Large intestine (tissue), 3 donors: Measurements from ENCODE around the gene MT1M. TPM values are rescaled to one million over a fixed set of nuclear protein-coding genes. Genes with fewer than 3 reads are reported as not detected.
A peak's percentile ranks its signal among the peaks of the same experiment; 100 is the strongest.

Experiments
- DNase-seq, 2 donors: peaks; one replicate each; pipeline versions ENCODE4 v3.0.0 to v3.0.0-alpha.2; 2013
- H3K27ac ChIP-seq: one replicate; pipeline ENCODE4 v1.5.1; 2013; ENCODE audit warnings: low read length
- H3K27me3 ChIP-seq: 2 replicates; pipeline ENCODE4 v1.6.1; 2013; ENCODE audit warnings: low read length; ENCODE audit not compliant: control insufficient read depth, insufficient read depth
- H3K36me3 ChIP-seq: 2 replicates; pipeline ENCODE4 v1.6.1; 2013; ENCODE audit warnings: low read length; ENCODE audit not compliant: control insufficient read depth, insufficient read depth
- H3K4me1 ChIP-seq: one replicate; pipeline ENCODE4 v1.6.1; 2013; ENCODE audit warnings: low read length; ENCODE audit not compliant: control insufficient read depth, insufficient read depth
- H3K4me3 ChIP-seq: one replicate; pipeline ENCODE4 v1.5.1; 2013; ENCODE audit warnings: low read length
- H3K9me3 ChIP-seq: one replicate; pipeline ENCODE4 v1.6.1; 2013; ENCODE audit warnings: mild to moderate bottlenecking, low read depth, low read length, moderate library complexity; ENCODE audit not compliant: control insufficient read depth
- WGBS: methylation state at CpG from one replicate; pipeline ENCODE4 v1.1.5; 2013; ENCODE audit warnings: low lambda C conversion rate; ENCODE audit not compliant: insufficient coverage; 5-methylcytosine and 5-hydroxymethylcytosine counted together
- polyA plus RNA-seq: library from polyadenylated mRNA; unstranded; fragments of 120-200 nt; gene quantifications from one replicate; pipeline ENCODE4 v1.2.1, GENCODE V29; 2013

MT1M gene
- polyA plus RNA-seq, 1 donor = 2.5 TPM

- Histone ChIP-seq H3K36me3 (no peaks in the 10 kb centered on the region), H3K27ac (no peak within 1 kb of the TSS), H3K9me3 (no peaks in the 10 kb centered on the region), H3K27me3 (peaks cover 92% of the 10 kb centered on the region), H3K4me1 (peaks cover 15% of the 10 kb centered on the region), H3K4me3 (peak within 1 kb of the TSS; percentile 39)
- DNase-seq = peak; percentile 45 to 68
- WGBS = no CpG with 5 or more reads among the region's 68 CpGs
Measured at GRCh38 chr16:56637814-56638750, 5.6 kb downstream of the MT1M start, which contains the start of gene MT1A. TSS of gene MT1A (plus strand) at chr16:56638666. CDS start at chr16:56638739, 73 bp downstream.

- Histone ChIP-seq H3K27me3 (peaks cover 92% of the 10 kb centered on the region), H3K36me3 (no peaks in the 10 kb centered on the region), H3K9me3 (peaks cover 2% of the 10 kb centered on the region), H3K27ac (no peak overlapping the region), H3K4me1 (peaks cover 24% of the 10 kb centered on the region), H3K4me3 (no peak overlapping the region)
- peak in 1 of 2 donors; percentile 40 for DNase-seq
- no CpG with 5 or more reads among the region's 1 CpG for whole genome bisulfite sequencing
Measured at GRCh38 chr16:56639045-56639444, 6.6 kb downstream of the MT1M start.

GRCh38 chr16:56640076-56640475 is 7.6 kb downstream of the MT1M start:
- no peak overlapping the region for H3K4me3 ChIP-seq
- no peak for DNase-seq
- peaks cover 84% of the 10 kb centered on the region for H3K27me3 ChIP-seq
- peaks cover 20% of the 10 kb centered on the region for H3K4me1 ChIP-seq
- no peak overlapping the region for H3K27ac ChIP-seq
- no peaks in the 10 kb centered on the region for H3K36me3 ChIP-seq
- peaks cover 2% of the 10 kb centered on the region for H3K9me3 ChIP-seq
- WGBS = 100% methylated on average over 1 of the region's 1 CpG

GRCh38 chr16:56641166-56641565 is 8.7 kb downstream of the MT1M start:
- Histone ChIP-seq H3K9me3 (peaks cover 2% of the 10 kb centered on the region), H3K4me3 (no peak overlapping the region), H3K36me3 (no peaks in the 10 kb centered on the region), H3K27me3 (peaks cover 77% of the 10 kb centered on the region), H3K27ac (no peak overlapping the region), H3K4me1 (peaks cover 18% of the 10 kb centered on the region)
- no CpG with 5 or more reads among the region's 2 CpGs for WGBS
- no peak for DNase-seq

- Histone ChIP-seq H3K27ac (no peak overlapping the region), H3K4me1 (peaks cover 30% of the 10 kb centered on the region), H3K9me3 (peaks cover 2% of the 10 kb centered on the region), H3K4me3 (peak overlapping the region; percentile 27), H3K36me3 (no peaks in the 10 kb centered on the region), H3K27me3 (peaks cover 68% of the 10 kb centered on the region)
- DNase-seq = peak; percentile 78 to 86
- WGBS = 0% methylated on average over 2 of the region's 42 CpGs
Measured at GRCh38 chr16:56643080-56643778, 10.8 kb downstream of the MT1M start.

- Histone ChIP-seq H3K9me3 (peaks cover 2% of the 10 kb centered on the region), H3K27ac (no peak overlapping the region), H3K36me3 (no peaks in the 10 kb centered on the region), H3K4me1 (peaks cover 31% of the 10 kb centered on the region), H3K27me3 (peaks cover 68% of the 10 kb centered on the region), H3K4me3 (no peak overlapping the region)
- WGBS = no CpG with 5 or more reads among the region's 5 CpGs
- DNase-seq = no peak
Measured at GRCh38 chr16:56643833-56644232, 11.4 kb downstream of the MT1M start.

GRCh38 chr16:56645311-56645710 is 12.9 kb downstream of the MT1M start:
- no CpG with 5 or more reads among the region's 1 CpG for WGBS
- Histone ChIP-seq H3K4me3 (no peak overlapping the region), H3K36me3 (no peaks in the 10 kb centered on the region), H3K9me3 (peaks cover 2% of the 10 kb centered on the region), H3K27me3 (peaks cover 61% of the 10 kb centered on the region), H3K4me1 (peaks cover 33% of the 10 kb centered on the region), H3K27ac (no peak overlapping the region)
- DNase-seq = no peak

GRCh38 chr16:56645838-56646237 is 13.4 kb downstream of the MT1M start:
- peaks cover 35% of the 10 kb centered on the region for H3K4me1 ChIP-seq
- peaks cover 56% of the 10 kb centered on the region for H3K27me3 ChIP-seq
- H3K4me3 ChIP-seq = no peak overlapping the region
- peaks cover 2% of the 10 kb centered on the region for H3K9me3 ChIP-seq
- H3K27ac ChIP-seq = no peak overlapping the region
- WGBS = no CpG with 5 or more reads among the region's 1 CpG
- H3K36me3 ChIP-seq = no peaks in the 10 kb centered on the region
- no peak for DNase-seq

- peak in 1 of 2 donors; percentile 79 for DNase-seq
- H3K9me3 ChIP-seq = peaks cover 2% of the 10 kb centered on the region
- H3K27ac ChIP-seq = no peak overlapping the region
- peaks cover 33% of the 10 kb centered on the region for H3K4me1 ChIP-seq
- H3K4me3 ChIP-seq = no peak overlapping the region
- whole genome bisulfite sequencing = no CpG with 5 or more reads among the region's 33 CpGs
- peaks cover 43% of the 10 kb centered on the region for H3K27me3 ChIP-seq
- no peaks in the 10 kb centered on the region for H3K36me3 ChIP-seq
Measured at GRCh38 chr16:56647641-56648431, 15.4 kb downstream of the MT1M start.

GRCh38 chr16:56649271-56649670 is 16.8 kb downstream of the MT1M start:
- no peak overlapping the region for H3K27ac ChIP-seq
- no peak for DNase-seq
- peaks cover 20% of the 10 kb centered on the region for H3K4me1 ChIP-seq
- no peak overlapping the region for H3K4me3 ChIP-seq
- H3K9me3 ChIP-seq = no peaks in the 10 kb centered on the region
- H3K27me3 ChIP-seq = peaks cover 29% of the 10 kb centered on the region
- no CpG with 5 or more reads among the region's 2 CpGs for WGBS
- H3K36me3 ChIP-seq = no peaks in the 10 kb centered on the region
